Stomach smooth muscle (tissue), 2 donors: Measurements from ENCODE around the gene SEMA5B.

Experiments used
- H3K27ac ChIP-seq: one replicate; pipeline ENCODE4 v1.7.0; 2013; ENCODE audit warnings: mild to moderate bottlenecking, low read length, inconsistent platforms
- H3K27me3 ChIP-seq, 2 donors: one replicate each; pipeline ENCODE4 v1.7.0; 2013; ENCODE audit warnings: low read length in 2 of 2; ENCODE audit not compliant: insufficient read depth in 2 of 2, control insufficient read depth in 1 of 2
- H3K36me3 ChIP-seq, 2 donors: one replicate each; pipeline ENCODE4 v1.7.0; 2013; ENCODE audit warnings: low read length in 2 of 2; ENCODE audit not compliant: control insufficient read depth in 2 of 2, insufficient read depth in 2 of 2
- H3K4me1 ChIP-seq: one replicate; pipeline ENCODE4 v1.7.0; 2013; ENCODE audit warnings: low read length; ENCODE audit not compliant: control insufficient read depth, insufficient read depth
- H3K4me3 ChIP-seq, 2 donors: one replicate each; pipeline ENCODE4 v1.7.0; 2013; ENCODE audit warnings: low read length in 2 of 2
- H3K9ac ChIP-seq, 2 donors: one replicate each; pipeline ENCODE4 v1.7.0; 2013; ENCODE audit warnings: low read length in 2 of 2, mild to moderate bottlenecking in 1 of 2
- H3K9me3 ChIP-seq, 2 donors: one replicate each; pipeline ENCODE4 v1.7.0; 2013; ENCODE audit warnings: low read length in 2 of 2; ENCODE audit not compliant: control insufficient read depth in 2 of 2
- donor health status: healthy.
- donor health status: Pancreatic carcinoma.

The SEMA5B gene

GRCh38 chr3:122984650-122985049 is 42.9 kb downstream of the SEMA5B start:
- no peaks in the 10 kb centered on the region for H3K36me3 ChIP-seq
- H3K4me1 ChIP-seq: peaks cover 8% of the 10 kb centered on the region
- H3K9ac ChIP-seq: no peak overlapping the region
- no peak overlapping the region for H3K27ac ChIP-seq
- H3K4me3 ChIP-seq: no peak overlapping the region
- H3K27me3 ChIP-seq: peaks cover 8 to 19% of the 10 kb centered on the region in 2 donors
- no peaks in the 10 kb centered on the region for H3K9me3 ChIP-seq

- Histone ChIP-seq H3K4me3 (no peak overlapping the region), H3K27me3 (peaks cover 8 to 19% of the 10 kb centered on the region in 2 donors), H3K27ac (no peak overlapping the region), H3K36me3 (no peaks in the 10 kb centered on the region), H3K4me1 (peaks cover 8% of the 10 kb centered on the region), H3K9me3 (no peaks in the 10 kb centered on the region), H3K9ac (no peak overlapping the region)
These were observed 43.6 kb downstream of the SEMA5B start for GRCh38 chr3:122984007-122984406.

GRCh38 chr3:122982216-122983185 is 45.1 kb downstream of the SEMA5B start:
- no peak overlapping the region for H3K4me3 ChIP-seq
- peaks cover 2 to 9% of the 10 kb centered on the region in 2 donors for H3K27me3 ChIP-seq
- H3K36me3 ChIP-seq: no peaks in the 10 kb centered on the region
- peaks cover 10% of the 10 kb centered on the region for H3K4me1 ChIP-seq
- no peak overlapping the region for H3K9ac ChIP-seq
- no peaks in the 10 kb centered on the region for H3K9me3 ChIP-seq
- H3K27ac ChIP-seq: no peak overlapping the region

GRCh38 chr3:122979211-122979610 is 48.4 kb downstream of the SEMA5B start:
- H3K9me3 ChIP-seq: no peaks in the 10 kb centered on the region
- H3K27me3 ChIP-seq: peaks cover 0 to 4% of the 10 kb centered on the region in 2 donors
- H3K9ac ChIP-seq: no peak overlapping the region
- H3K36me3 ChIP-seq: no peaks in the 10 kb centered on the region
- no peak overlapping the region for H3K27ac ChIP-seq
- H3K4me3 ChIP-seq: no peak overlapping the region
- H3K4me1 ChIP-seq: peaks cover 22% of the 10 kb centered on the region

- Histone ChIP-seq H3K4me3 (no peak overlapping the region), H3K9ac (no peak overlapping the region), H3K9me3 (no peaks in the 10 kb centered on the region), H3K27ac (no peak overlapping the region), H3K4me1 (peaks cover 26% of the 10 kb centered on the region), H3K36me3 (no peaks in the 10 kb centered on the region), H3K27me3 (peaks cover 0 to 4% of the 10 kb centered on the region in 2 donors)
These were observed 49.0 kb downstream of the SEMA5B start for GRCh38 chr3:122978569-122978968.

- H3K27ac ChIP-seq: no peak overlapping the region
- peaks cover 0 to 4% of the 10 kb centered on the region in 2 donors for H3K27me3 ChIP-seq
- H3K9ac ChIP-seq: no peak overlapping the region
- no peaks in the 10 kb centered on the region for H3K9me3 ChIP-seq
- no peaks in the 10 kb centered on the region for H3K36me3 ChIP-seq
- H3K4me1 ChIP-seq: peaks cover 22% of the 10 kb centered on the region
- no peak overlapping the region for H3K4me3 ChIP-seq
These were observed 49.7 kb downstream of the SEMA5B start for GRCh38 chr3:122977746-122978466.

GRCh38 chr3:122975924-122976293 is 51.7 kb downstream of the SEMA5B start:
- no peaks in the 10 kb centered on the region for H3K27me3 ChIP-seq
- no peak overlapping the region for H3K9ac ChIP-seq
- H3K27ac ChIP-seq: no peak overlapping the region
- H3K4me3 ChIP-seq: no peak overlapping the region
- H3K4me1 ChIP-seq: peaks cover 18% of the 10 kb centered on the region
- no peaks in the 10 kb centered on the region for H3K36me3 ChIP-seq
- no peaks in the 10 kb centered on the region for H3K9me3 ChIP-seq

- no peak overlapping the region for H3K4me3 ChIP-seq
- no peak overlapping the region for H3K27ac ChIP-seq
- no peak overlapping the region for H3K9ac ChIP-seq
- peaks cover 21% of the 10 kb centered on the region for H3K4me1 ChIP-seq
- H3K27me3 ChIP-seq: no peaks in the 10 kb centered on the region
- no peaks in the 10 kb centered on the region for H3K9me3 ChIP-seq
- no peaks in the 10 kb centered on the region for H3K36me3 ChIP-seq
These were observed 52.2 kb downstream of the SEMA5B start for GRCh38 chr3:122975163-122975923.

- no peaks in the 10 kb centered on the region for H3K9me3 ChIP-seq
- H3K27ac ChIP-seq: no peak overlapping the region
- H3K4me3 ChIP-seq: no peak overlapping the region
- H3K36me3 ChIP-seq: no peaks in the 10 kb centered on the region
- peaks cover 25% of the 10 kb centered on the region for H3K4me1 ChIP-seq
- no peaks in the 10 kb centered on the region for H3K27me3 ChIP-seq
- no peak overlapping the region for H3K9ac ChIP-seq
These were observed 52.8 kb downstream of the SEMA5B start for GRCh38 chr3:122974764-122975162.

GRCh38 chr3:122973893-122974615 is 53.5 kb downstream of the SEMA5B start:
- peaks cover 27% of the 10 kb centered on the region for H3K4me1 ChIP-seq

More at GRCh38 chr3:122973893-122974615, 53.5 kb downstream of the SEMA5B start:
- Histone ChIP-seq H3K4me3 (no peak overlapping the region), H3K9me3 (no peaks in the 10 kb centered on the region), H3K36me3 (no peaks in the 10 kb centered on the region), H3K9ac (no peak overlapping the region), H3K27ac (no peak overlapping the region), H3K27me3 (no peaks in the 10 kb centered on the region)
